IPS-NIHi7 (cell line): ENCODE results near the gene TUT1.
"Not testable (repeated sequence)": the region's sequence is repeated elsewhere in the genome, so short reads cannot be mapped to it uniquely, and the experiment has no call there.

ENCODE experiments used
- DNase-seq: peaks from one replicate; pipeline ENCODE4 v3.0.0; 2012; ENCODE audit warnings: mixed read lengths; ENCODE audit errors: extremely low spot score

Gene TUT1

DNA sequence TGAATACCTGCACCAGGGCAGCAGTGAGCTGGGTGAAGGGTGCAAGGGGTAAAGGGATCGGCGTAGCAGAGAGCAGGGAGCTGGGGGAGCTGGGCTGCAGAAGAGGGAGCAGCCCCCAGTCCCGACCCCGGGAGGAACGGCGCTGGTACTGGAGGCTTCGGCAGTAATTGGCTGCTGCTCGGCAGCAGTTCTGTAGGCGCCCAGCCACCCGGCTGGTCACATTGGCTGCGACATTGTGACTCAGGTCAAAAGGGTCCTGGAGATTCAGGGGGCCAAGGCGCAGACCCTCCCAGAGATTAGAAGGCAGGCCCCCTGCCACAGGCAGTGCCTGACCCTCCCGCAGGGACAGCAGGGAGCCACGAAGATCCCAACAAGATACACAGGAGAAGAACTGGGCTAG lies 15.5 kb downstream of the TUT1 start:
- DNase-seq: no peak

DNA sequence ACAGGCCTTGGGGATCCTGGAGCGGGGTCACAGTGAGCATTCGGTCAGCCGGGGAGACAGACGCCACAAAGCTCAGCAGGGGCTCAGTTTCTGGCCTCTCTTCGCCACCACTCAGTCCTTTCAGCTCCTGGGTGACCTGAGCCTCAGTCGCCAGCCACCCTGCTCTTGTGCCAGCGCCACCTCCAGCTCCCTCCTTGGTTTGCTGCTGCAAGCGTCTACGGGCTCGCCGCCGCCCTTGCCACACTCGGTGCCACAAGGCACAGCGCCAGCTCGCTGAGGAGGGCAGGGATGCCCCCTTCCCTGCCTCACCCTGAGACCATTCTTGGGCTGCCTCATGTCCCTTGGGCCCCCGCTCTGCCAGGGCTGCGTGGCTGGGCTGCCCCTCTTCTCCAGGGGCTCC lies 16.2 kb downstream of the TUT1 start:
- DNase-seq: peak; percentile 11

DNA sequence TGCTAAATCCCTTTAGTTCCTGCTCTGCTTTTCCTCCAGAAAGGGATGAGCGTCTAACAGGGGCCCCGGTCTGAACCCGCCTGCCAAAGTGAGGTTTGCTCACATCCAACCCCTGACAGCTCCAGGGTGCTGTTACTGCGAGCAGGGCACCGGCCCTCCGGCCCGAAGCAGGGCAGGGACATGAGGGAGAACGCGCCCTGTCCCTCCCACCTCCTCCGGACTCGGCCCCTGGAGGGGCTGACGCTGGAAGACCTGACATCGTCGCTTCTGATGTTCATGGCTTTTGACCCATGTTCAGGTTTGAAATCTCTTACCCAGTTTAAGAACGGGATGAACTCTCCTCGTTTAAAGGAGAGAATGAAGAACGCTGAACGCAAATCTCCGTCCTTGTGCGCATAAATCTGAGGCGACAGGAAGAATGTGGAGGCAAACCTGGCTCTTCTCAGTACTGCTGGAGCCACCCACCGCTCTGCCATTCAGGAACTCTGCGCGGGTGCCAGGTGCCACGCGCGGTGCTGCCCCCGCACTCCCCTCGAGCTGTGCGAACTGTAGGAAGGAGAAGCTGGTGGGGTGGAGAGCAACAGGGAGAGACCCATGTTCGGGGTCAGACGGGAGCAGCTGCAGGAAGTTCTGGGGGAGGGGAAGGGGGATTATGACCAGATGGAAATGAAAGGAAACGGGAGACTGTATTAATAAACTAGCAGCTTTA lies 16.8 kb downstream of the TUT1 start:
- DNase-seq: peak; percentile 40

DNA sequence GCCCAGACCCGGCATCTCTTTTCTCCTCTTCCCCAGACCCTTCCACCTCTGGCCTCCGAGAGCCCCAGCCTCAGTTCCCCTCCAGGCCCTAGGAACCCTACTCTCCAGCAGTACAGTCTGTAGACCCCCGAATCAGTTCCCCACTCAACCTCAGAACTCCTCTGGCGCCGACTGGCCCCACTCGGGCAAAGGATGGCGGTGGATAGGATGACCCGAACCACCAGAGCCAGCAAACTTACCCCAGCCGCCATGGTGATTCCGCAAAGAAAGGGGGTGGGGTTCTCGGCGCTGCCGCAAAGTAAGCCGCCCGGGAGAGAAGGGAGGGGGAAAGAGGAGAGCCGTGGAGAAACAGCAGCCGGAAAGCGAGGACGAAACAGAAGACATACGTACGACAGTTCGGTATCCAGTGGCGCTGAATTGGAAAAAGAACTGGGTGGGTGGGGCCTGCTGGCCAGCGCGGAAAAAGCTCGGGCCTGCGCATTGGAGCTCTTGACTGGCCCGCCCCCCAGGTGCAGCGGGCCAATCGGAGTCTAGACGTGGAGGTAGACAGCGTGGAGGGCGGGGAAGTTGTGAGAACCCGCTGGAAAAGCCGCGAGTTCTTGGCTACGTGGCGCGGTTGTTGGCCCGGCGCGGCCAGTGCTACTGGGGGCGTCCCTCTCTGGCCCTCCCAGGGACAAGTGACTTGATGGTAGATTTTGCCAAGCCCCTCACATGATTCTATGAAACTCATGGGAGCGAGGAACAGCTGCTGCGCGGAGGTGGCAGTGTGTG lies 17.5 kb downstream of the TUT1 start, which contains the start of gene EEF1G:
Gene EEF1G (minus strand): TSS at position 300 of the 771 bp plus-strand sequence. CDS start 49 bp downstream, at position 251.
- peak; percentile 98 for DNase-seq

DNA sequence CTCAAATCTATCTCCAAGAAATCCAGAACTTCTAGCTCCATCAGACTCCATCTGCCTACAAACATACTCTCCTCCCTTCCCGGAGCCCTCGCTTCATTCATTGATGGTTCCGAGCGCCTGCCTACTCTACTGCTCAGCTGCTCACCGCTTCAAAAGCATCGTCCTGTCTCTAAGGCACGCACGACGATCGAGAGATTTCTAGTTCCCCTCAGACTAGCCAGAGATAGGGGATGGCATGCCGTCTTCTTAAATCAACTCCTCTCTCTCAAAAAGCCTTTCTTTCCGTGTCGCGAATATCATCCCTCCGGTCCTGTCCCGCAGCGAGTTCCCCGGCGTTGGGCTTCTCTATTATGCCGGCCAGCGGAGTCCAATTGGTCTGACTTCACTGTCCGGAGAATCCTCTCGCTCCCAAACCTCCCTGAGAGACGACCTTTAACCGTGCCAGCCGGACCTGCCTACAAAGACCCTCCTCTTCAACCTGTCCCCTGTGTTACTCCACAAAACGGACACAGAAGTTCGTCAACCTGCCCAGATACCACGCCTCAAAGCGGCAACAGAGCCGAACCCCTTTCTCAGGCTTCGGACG lies 18.2 kb downstream of the TUT1 start:
- DNase-seq: no peak

DNA sequence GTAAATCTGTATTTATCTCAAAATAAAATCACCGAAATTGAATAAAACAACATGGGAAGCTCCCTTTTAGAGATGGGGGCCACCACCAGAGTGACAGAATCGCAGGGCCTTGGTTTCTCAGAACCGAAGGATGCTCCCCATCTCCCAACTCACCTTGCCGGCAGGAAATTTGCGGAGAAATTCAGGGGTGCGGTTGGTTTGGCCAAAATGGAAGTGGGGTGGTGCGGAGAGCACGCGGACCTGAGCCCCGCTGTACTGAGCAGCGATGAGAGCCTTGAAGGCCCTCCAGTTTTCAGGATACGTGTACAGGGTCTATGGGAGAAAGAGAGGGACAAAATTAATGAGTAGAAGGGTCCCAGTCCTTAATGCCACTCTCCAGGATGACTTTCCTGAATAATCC lies 18.9 kb downstream of the TUT1 start:
- DNase-seq: no peak

DNA sequence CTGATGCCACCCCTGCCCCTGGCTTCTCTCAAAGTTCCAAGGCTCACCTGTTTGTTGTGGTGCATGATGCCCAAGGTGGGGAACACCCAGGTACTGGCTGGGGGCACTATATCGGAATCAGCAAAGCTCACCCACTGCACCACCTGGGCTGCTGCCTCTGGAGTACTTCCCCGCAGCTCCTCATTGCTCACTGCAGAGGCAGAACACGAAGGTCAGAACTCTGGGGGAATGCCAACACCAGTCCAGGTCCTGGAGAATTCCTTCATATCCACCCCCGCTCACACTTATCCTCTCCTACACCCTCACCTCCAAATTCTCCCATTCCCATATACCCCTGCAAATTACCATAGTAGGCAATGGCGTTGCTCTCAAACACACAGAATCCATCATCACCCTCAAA lies 19.8 kb downstream of the TUT1 start:
- not testable (repeated sequence) for DNase-seq

DNA sequence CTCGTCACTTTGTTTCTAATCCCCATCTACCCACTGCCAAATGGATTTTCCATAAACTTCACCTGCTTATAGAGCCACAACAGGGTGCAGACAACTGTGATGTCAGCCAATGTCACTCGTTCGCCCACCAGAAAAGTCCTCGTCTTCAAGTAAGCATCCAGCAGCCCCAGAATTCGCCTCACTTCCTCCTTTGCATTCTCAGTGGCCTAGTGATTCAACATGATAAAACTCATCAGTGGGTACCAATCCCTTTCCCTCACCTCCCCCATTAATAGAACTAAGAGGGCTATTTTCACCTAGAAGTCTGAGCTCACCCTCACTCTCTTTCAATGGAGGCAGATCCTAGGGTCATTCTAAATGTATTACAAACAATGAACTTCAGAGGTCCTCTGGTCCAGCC lies 20.4 kb downstream of the TUT1 start:
- not testable (repeated sequence) for DNase-seq

DNA sequence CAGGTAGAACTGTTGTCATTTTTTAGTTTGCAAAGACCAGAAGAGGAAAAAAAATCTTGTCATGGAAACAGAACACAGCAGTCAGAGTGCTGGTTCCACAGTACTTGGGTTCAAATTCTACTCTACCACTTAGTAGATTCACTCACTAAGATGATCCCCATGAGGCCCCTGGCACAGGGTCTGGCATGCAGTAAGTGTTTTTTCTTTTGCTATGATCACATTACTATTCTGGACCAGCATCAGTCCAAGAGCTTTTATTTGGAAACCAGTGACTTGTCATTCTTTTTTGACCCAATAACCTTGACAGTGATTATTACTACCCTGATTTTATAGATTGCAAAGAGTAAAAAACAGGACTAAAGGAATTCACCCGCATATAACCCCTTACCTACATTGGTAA lies 21.7 kb downstream of the TUT1 start:
- DNase-seq: no peak

DNA sequence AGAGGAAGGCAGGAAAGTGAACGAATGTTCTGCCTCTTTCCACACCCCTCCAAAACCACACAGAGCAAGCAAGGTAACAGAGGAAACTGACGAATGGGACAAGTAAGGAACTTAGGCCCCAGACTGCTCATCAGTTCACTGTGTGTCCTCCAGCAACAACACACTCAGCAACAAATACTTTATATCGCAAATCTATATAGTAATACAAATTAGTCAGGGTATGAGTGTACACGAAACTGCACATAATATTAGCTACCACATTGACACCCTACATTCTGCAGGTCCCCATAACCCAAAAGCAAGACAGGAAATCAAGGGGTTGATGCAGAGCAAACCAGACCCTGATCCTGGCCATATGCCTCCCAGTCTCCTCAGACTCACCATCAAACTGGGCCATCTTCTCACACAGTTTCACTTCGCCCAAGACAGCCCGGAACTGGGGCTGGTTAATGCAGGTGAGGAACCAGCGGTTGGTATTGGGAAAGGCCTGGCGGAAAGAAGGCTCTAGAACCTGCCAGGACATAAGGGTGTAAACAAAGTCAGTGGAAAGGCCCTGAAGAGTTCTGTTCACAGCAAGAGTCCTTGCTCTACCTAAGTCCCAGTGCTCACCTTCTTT lies 24.2 kb downstream of the TUT1 start:
- DNase-seq: no peak

DNA sequence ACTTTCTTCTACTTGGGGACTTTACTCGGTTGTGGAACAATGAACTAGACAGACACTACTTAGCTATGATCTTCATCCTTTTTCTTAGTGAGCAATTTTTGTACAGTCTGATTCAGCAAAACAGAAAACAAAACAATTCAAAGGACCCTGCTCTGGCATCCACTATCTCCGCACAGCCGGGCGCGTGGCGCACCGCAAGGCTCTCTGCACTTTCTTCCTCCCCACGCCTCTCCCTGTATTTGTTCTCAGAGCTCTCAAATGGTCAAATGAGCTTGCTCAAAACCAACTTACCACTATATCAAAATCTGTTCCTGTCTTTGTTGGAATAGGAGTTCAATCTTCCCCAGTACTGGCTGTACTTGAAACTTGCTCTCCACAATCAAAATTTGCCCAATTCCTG lies 25.1 kb downstream of the TUT1 start:
- DNase-seq: no peak

DNA sequence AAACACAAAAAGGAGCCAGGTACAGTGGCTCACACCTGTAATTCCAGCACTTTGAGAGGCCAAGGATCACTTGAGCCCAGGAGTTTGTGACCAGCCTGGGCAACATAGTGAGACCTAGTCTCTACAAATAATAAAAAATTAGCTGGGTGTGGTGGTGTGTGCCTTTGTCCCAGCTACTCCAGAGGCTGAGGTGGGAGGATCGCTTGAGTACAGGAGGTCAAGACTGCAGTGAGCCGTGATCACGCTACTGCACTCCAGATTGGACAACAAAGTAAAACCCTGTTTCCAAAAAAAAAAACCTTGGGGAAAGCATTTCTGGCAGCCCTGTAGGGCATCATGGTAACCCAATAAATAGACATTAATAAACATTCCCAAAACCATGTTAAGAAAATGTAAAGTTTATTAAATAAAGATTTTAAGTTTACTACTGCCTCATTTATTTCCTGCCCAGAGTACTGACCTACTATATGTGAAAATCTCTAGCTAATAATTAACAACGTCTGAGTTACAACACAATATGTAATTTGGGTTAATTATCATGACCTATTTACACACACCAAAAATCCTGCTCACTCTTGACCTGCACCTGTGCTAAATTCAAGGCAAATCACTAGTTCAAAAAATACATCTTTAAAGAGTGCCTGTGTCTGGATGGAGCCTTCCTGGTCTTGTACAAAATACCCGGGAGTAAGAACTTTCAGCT lies 26.1 kb downstream of the TUT1 start:
- DNase-seq: no peak

DNA sequence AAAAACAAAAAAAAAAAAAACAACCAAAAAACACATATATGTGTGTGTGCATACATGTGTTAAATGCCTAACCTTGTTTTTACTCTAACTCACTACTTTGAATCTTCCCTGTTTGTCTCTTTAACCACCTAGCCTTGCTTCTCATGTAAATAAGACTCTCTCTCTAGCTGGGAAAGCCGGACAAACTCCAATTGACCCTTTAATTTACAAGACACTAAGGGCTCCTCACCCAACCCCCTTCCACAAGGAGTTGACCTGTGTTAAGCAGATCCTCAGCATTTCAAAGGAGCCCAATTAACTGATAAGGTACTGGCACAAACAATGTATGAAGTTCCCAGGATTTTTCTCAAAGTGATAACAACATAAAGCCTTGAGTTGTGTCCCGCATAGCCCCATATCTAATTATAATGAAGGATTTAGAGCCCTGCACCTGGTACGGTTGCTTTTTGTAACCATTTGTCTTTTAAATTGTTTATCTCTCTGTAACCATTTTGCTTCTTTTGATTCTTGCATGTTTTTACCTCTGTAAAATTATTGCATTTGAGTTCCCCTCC lies 29.6 kb downstream of the TUT1 start:
- DNase-seq: not testable (repeated sequence)

DNA sequence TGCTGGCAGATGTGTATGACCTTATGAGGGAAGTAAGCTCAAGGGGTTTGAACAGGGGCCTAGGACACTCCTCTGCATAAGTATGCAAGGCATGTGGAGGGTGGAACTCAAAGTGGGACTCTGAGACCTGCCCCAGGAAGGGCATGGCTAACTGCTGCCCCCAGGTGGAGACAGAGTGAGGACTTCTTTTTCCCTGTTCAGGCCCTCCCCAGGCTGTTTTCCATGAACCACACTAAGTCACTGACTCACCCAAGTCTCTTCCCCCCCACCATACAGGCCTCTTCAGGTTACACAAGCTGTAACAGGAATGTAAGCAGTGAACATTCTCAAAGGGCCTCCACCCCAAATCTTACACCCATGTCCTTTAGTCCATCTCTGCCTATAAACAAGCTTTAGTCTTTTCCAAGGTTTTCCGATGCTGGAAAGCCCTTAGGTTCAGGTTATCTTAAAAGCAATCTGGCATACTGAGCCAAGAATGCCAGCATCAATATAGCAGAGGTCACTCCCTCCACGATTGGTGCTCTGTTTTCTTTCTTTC lies 30.7 kb downstream of the TUT1 start:
- DNase-seq: peak; percentile 75

DNA sequence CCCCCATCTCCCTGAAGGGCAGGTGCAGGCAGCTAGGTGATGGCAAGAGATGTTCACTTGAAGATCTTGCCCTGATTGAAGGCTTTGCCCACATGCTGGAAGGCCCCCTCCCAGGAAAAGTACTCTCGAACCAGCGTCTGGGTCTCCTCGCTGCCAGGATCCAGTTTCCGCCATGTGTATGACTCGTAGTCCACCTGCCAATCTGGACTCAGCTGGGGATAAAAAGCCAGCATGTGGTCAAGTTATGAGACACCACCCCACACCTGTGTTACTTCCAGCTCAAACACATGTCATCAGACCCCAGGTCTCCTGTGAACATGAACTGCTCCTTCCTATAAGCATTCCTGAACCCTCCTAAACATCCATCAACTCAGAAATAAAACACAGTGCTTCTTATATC lies 31.7 kb downstream of the TUT1 start:
- not testable (repeated sequence) for DNase-seq

DNA sequence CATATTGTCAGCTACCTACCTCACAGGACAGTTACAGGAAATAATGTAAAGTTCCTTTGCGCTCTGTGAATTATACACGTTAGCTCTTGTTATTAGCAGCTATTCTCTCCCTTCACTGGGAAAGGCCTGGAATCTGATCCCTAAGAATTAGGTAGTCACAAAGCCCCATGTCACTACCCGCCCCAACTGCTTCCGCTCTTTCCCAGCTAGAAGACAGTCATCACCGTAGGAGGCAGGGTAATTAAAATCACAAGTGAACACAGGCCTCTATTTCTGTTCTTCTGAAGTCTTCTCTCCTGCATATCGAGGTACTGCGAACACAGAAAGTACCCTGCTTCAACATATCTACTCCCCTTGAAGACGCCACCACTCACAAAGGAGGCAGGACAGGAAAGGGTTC lies 32.1 kb downstream of the TUT1 start:
- no peak for DNase-seq

DNA sequence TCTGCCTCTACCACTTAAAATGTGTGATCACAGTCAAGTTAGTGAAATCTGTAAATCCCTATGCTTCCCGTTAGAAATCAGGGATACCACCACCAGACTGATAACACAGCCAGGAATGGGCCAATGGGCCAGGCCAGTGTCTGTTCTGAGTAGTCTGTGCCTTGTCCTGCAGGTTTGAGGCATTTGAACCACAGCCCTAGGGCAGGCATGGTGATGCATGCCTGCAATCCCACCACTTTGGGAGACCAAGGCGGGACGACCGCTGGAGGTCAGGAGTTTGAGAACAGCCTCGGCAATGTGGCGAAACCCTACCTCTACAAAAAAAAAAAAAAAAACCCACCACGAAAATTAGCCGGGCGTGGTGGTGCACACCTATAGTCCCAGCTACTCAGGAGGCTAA lies 32.7 kb downstream of the TUT1 start:
- DNase-seq: no peak

DNA sequence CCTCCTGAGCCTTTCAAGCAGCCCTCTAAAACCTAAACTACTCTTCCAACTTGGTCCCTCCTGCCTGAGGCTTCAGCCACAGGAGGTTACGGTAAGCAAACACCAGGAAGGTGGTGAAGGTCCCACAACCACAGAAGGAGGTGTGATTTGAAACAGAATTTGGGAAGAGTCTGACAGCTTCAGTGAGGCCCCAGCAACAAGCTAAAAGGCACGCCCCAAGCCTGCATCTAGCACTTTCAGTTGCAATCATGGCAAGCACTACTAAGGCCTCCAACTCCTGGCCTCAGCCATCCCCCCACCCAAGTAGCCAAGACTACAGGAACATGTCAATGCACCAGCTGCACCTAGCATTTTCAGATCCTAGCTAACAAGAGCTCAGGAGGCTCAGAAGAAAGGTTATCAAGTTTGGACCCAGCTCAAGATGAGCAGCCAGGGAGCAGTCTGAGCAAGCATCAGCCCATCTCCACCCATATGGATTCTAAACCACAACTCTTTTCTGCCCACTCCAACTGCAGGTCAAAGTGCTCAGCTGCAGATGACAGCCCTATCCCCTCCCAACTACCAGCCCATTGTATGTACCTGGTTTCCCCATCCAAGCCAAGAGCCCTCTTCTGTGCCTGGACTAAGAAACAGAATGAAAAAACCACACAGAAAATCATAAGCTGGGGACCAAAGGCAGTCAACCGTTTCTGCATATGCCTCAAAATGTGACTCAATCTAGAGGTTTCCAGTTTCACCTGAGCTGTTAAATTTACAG lies 34.3 kb downstream of the TUT1 start:
- no peak for DNase-seq

DNA sequence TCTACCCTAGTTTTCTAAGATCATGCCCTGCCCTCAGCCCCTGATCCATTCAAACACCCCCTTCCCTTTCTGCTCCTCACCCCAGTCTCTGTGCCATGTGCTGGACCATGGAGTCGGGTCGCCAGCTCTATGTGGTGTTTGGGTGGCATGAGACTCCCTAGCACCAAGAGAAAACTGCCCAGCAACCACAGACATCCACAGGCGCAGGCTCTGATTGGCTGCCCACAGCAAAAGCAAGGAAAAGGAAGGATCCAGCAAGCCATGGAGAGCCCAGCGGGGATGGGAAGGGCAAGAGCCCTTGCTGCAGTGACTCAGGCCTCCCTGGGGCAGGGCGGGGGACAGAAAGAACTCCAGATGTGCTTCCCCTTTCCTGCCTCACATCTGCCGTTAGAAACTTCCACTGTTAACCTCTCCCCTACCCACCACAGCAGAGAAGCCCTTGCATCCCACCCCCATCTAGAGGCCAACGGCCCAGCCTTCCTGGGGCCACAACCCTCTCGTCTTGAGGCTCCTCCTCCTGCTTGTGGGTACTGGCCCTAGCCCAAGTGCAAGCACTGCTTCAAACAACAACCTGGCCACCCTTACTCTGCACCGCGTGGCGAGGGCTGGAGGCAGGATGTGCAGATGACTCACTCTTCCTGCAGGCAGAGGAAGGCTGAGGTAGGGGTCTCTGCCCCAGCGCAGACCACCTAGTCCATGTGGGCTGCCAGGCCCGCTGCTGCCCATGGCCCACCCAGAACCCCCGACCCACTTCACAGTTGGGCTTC lies 35.0 kb downstream of the TUT1 start:
- peak; percentile 83 for DNase-seq
